Astrocyte of the spinal cord (primary cell): ENCODE measurements around the gene TEPSIN.

Experiments
- DNase-seq: peaks from one replicate; pipeline ENCODE4 v3.0.0; 2011; ENCODE audit warnings: low read depth, low spot score
- H3K4me3 ChIP-seq: 2 replicates; pipeline ENCODE4 v1.5.1; 2011; ENCODE audit warnings: low read depth, mild to moderate bottlenecking, low read length, moderate library complexity
- CTCF ChIP-seq: IDR thresholded peaks from 2 replicates; pipeline ENCODE4 v1.5.1; 2012; ENCODE audit warnings: low read depth, mild to moderate bottlenecking, low read length, inconsistent platforms
- in situ Hi-C: cut with HindIII; loops from 2 replicates; pipeline ENCODE4 v1.10.0; 2017; ENCODE audit warnings: low sequenced_read_pairs

The TEPSIN gene

GRCh38 chr17:81221842-81222619 is 16.8 kb downstream of the TEPSIN start:
- peak overlapping the region; percentile 70 for H3K4me3 ChIP-seq
- in situ Hi-C loops: no loop called here
- no peak for TF ChIP-seq CTCF
- DNase-seq: no peak

GRCh38 chr17:81221371-81221841 is 17.4 kb downstream of the TEPSIN start:
- in situ Hi-C loops: no loop called here
- no peak overlapping the region for H3K4me3 ChIP-seq
- DNase-seq: no peak
- no peak for TF ChIP-seq CTCF

- in situ Hi-C loops: no loop called here
- DNase-seq: no peak
- no peak for TF ChIP-seq CTCF
- no peak overlapping the region for H3K4me3 ChIP-seq
Observed at GRCh38 chr17:81219476-81220180, 19.2 kb downstream of the TEPSIN start.

- in situ Hi-C loops: no loop called here
- DNase-seq: no peak
- no peak overlapping the region for H3K4me3 ChIP-seq
- TF ChIP-seq CTCF: no peak
Observed at GRCh38 chr17:81218991-81219390, 19.9 kb downstream of the TEPSIN start.

- in situ Hi-C loops: no loop called here
- no peak overlapping the region for H3K4me3 ChIP-seq
- no peak for DNase-seq
- TF ChIP-seq CTCF: no peak
Observed at GRCh38 chr17:81218459-81218858, 20.4 kb downstream of the TEPSIN start.

- H3K4me3 ChIP-seq: no peak overlapping the region
- no peak for DNase-seq
- in situ Hi-C loops: no loop called here
- no peak for TF ChIP-seq CTCF
Observed at GRCh38 chr17:81217491-81217890, 21.4 kb downstream of the TEPSIN start.
